Retinal pigment epithelial cell (primary cell): ENCODE measurements around the gene UCP3.
"Not testable (repeated sequence)": the region's sequence is repeated elsewhere in the genome, so short reads cannot be mapped to it uniquely, and the experiment has no call there.

ENCODE experiments used
- DNase-seq: peaks from one replicate; pipeline ENCODE4 v3.0.0-alpha.2; 2010; ENCODE audit warnings: low read depth
- H3K4me3 ChIP-seq: 2 replicates; pipeline ENCODE4 v1.5.1; 2011; ENCODE audit warnings: mild to moderate bottlenecking, low read length, control low read depth, moderate library complexity
- TF ChIP-seq, protein P1 (sequence below): conservative IDR thresholded peaks from 2 replicates; pipeline ENCODE4 v1.5.1; 2011; ENCODE audit warnings: low read depth, low read length, control low read depth, inconsistent platforms

Gene UCP3

DNA sequence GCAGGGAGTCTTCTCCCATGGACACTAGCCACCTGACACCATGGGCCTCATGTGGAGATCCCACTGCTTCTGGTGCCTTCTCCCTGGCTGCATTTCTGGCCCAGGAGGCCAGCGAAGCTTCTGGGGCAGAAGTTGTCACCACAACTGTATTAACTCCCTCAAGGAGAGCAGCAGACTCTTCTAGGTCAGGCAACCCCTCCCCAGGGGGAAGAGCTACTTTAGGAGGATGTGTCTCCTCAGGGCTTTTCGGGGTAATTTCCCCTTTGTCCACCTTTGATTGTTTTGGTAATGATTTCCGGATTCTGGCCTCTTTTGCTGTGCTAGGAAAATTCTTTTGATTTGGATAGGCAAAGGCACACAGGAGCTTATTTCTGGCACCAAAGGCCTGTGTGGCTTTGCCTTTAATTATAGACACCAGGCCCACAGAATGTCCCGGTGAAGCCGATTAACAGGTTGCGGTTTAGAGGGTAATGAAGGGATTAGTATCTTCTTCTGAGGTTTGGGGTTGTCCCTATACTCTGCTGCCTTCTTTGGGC is 17.3 kb downstream of the UCP3 start:
- no peak for DNase-seq
- TF ChIP-seq, protein P1, sequence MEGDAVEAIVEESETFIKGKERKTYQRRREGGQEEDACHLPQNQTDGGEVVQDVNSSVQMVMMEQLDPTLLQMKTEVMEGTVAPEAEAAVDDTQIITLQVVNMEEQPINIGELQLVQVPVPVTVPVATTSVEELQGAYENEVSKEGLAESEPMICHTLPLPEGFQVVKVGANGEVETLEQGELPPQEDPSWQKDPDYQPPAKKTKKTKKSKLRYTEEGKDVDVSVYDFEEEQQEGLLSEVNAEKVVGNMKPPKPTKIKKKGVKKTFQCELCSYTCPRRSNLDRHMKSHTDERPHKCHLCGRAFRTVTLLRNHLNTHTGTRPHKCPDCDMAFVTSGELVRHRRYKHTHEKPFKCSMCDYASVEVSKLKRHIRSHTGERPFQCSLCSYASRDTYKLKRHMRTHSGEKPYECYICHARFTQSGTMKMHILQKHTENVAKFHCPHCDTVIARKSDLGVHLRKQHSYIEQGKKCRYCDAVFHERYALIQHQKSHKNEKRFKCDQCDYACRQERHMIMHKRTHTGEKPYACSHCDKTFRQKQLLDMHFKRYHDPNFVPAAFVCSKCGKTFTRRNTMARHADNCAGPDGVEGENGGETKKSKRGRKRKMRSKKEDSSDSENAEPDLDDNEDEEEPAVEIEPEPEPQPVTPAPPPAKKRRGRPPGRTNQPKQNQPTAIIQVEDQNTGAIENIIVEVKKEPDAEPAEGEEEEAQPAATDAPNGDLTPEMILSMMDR, result no peak
- no peak overlapping the region for H3K4me3 ChIP-seq

DNA sequence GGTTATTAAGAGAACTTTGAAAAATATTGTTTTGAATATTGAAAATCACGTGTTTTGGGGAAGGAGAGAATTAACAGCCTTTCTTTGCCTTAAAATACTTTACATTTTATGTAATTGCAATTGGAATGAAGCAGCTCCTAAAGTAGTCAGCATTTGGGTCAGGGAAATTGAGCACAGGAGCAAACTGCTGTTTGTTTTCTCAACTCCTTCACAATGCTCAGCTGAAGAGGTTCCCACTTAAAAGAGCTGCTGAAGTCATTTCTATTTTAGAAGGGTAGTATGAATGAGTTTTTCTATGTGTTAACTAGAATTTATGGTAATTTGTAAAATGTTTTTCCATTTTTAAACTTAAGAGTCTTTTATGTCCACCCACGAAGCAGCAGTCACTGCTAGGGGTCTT is 18.2 kb downstream of the UCP3 start:
- H3K4me3 ChIP-seq, result no peak overlapping the region
- TF ChIP-seq, protein P1, result no peak
- DNase-seq, result no peak

DNA sequence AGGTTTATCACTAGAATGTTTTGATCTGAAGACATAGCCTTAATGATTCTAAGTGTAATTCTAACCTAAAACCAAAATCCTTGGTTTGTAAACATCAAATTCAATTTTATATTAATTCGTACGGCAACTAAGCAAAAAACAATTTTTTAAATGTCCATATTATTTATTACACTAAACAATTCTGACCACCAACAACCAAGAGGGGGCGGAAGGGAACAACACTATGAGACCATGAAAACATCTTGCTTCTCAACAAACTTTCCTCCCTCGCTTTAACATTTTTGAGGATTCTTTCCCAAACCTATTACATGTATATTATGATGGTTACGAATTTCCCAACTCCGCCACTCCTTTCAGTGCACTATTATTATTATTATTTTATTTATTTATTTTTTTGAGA is 19.7 kb downstream of the UCP3 start:
- DNase-seq, result no peak
- no peak overlapping the region for H3K4me3 ChIP-seq
- TF ChIP-seq, protein P1, result peak; percentile 32

DNA sequence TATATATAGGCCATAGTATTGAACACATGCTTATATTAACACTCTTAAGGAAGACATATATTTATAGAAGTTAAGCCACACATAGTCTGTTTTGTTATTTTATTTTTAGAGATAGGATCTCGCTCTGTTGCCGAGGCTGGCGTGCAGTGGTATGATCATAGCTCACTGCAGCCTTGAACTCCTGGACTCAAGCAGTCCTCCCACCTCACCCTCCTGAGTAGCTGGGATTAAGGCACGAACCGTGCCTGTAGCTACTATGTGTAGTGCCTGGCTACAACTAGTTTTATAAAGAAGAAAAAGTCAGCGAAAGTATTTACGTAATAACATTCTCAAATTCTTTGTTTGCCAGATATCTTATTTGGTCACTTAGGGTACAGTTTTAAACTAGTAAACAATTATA is 20.7 kb downstream of the UCP3 start:
- no peak for DNase-seq
- TF ChIP-seq, protein P1, result no peak
- H3K4me3 ChIP-seq, result no peak overlapping the region

DNA sequence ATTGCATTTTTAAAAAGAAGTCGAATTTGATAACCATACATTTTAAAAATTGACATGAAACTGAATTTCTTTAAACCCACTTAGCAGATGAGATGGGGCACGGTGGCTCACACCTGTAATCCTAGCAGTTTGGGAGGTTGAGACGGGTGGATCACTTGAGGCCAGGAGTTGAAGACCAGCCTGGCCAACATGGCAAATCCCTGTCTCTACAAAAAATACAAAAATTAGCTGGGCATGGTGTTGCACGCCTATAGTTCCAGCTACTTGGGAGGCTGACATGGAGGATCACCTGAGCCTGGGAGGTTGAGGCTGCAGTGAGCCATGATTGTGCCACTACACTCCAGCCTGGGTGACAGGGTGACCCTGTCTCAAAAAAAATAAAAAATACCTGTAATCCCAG is 23.2 kb downstream of the UCP3 start:
- not testable (repeated sequence) for DNase-seq, H3K4me3 ChIP-seq

DNA sequence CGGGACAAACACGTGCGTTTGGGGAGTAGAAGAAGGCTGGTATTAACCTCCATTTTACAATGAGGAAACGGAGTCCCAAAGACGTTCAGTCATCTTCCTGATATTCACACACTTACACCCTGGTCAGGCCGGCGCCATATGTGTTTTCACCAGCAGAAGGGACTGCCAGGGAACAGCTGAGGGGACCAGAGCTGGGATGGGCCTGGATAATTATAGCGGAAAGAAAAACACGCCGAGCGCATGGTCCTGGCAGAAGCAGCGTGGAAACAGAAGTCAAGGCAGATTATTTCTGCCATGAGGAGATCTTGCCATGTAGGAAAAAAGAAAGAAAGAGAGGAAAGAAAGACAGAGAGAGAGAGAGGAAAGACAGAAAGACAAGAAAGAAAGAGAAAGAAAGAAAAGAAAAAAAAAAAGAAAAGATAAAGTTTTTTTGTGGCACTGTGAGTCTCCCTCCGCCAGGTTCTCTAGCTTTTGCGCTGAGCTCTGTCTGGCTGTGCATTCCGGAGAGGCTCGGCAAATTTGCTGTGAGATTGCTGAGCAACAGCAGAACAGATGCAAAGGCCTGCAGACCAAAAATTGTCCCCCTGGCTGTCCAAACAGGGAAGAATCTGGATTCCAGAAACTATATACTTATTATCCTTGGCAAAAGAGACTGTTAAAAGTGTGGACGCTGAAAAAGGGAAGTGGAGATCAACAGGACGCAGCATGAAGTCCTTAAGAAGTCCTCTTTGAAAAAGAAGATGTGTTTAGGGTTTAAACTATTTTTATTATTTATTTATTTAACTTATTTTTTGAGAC is 24.9 kb downstream of the UCP3 start:
- H3K4me3 ChIP-seq, result peak overlapping the region; percentile 73
- TF ChIP-seq, protein P1, result no peak
- no peak for DNase-seq

DNA sequence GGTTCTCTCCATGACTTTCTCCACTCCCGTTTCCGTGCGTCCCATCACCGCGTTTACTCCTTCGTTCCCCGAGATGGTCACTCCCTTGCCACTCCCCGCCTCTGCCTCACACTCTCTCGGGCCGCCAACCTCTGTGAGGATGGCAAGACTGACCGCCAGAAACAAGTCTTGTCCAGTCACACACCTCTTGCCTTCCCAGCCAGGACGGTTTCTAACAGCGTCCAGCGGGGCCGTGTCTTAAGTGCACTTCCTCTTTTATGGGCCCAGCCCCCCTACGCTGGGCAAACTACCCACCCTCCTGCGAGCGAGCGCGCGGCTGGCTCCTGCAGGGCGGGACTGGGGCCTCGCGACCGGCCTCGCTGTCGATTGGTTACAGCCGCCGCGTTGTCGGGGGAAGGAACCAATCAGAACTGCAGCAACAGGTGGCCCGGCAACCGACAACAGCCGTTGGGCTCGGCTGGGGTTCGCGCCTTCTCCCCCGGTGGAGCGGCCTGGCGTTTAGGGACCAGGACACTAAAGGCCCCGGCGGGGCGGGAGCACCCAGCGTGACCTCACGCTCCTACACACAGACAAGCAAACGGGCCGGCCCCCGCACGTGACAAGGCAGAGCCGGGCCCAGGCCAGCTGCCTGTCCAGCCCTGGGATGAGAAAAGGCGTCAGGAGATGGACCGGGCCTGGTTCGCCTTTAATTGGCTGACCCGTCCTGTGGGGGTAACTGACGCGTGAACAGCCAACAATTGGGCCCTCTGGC is 25.7 kb downstream of the UCP3 start:
- peak; percentile 78 for DNase-seq
- H3K4me3 ChIP-seq, result peak overlapping the region; percentile 73
- TF ChIP-seq, protein P1, result no peak
